Amygdala (tissue), 56 donors: ENCODE data around the gene JAKMIP1.

ENCODE experiments used
- DNase-seq, 56 donors: peaks; one replicate each; lab custom pipeline; 2025; lab: John Stamatoyannopoulos, UW

JAKMIP1 gene

DNA sequence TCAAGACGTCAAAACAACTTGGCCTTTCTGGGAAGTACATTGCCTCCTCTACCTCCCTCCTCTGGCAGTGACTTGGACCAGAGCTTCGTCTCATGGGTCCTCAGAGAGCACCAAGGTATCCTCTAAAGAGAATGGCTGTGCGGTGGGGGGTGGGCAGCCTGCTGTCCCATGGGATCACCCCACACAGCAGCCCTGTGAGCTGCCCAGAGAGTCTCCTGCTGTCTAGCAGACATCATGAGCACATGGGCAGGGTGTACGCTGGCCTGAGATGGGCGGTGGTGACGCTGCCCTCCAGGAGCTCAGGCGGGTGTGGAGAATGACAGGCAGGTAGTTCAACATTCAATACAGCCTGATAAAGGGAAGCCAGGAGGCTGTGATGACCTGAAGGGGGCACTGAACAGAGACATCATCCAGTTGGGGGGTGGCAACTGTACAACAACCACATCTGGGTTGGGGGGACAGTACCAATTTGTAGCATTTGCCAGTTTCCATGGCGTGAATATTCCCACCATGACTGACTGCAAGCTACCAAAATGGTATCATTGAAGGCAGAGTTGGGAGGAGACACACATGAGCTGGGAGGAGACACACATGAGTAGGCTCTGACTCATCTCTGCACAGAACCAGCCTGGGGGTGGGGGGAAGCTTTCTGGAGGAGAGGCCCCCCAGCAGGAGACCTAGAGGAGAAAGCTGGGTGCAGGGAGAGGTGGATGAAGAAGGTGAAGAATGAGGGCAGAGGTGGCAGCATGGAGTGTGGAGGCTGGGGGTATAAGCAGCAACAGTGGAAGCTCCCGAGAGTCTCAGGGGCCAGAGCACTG lies 218.0 kb downstream of the JAKMIP1 start:
- DNase-seq, result no peak

DNA sequence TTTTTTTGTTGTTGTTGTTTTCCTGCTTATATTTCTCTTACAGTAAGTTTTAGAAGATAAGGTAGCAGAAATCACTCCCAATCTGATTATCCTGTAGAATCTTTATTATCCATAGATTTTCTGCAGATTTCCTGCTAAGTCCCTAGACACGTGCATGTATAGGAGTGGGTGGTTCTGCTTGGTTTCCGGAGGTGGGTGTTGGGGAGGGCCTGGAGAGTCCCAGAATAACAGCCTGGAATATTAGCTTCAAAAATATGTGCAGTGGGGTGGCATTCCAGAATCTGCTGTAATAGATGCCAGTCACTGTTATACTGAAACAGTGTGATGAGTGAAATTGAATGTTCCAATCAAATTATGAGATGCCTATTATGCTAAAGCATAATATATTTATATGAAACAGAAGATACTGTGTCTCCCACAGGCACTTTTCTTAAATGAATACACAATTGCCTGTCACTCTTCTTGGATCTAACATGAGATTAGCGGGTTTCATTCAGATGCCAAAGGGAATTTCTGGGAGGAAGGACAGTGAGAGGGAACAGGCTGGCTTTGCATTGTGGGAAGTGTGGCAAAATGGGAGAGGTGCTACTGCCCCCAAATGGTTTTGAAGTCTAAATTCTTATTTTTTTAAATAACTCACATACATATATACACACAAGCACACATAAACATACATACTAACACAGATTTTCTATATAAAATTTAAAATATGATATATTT lies 219.8 kb downstream of the JAKMIP1 start:
- DNase-seq, result peak in 1 of 56 donors; percentile 5

GRCh38 chr4:5979981-5980380 lies 220.4 kb downstream of the JAKMIP1 start:
- peak in 7 of 56 donors; percentile 6 to 29 (median 14) for DNase-seq

GRCh38 chr4:5976921-5977320 lies 223.4 kb downstream of the JAKMIP1 start:
- DNase-seq, result no peak

DNA sequence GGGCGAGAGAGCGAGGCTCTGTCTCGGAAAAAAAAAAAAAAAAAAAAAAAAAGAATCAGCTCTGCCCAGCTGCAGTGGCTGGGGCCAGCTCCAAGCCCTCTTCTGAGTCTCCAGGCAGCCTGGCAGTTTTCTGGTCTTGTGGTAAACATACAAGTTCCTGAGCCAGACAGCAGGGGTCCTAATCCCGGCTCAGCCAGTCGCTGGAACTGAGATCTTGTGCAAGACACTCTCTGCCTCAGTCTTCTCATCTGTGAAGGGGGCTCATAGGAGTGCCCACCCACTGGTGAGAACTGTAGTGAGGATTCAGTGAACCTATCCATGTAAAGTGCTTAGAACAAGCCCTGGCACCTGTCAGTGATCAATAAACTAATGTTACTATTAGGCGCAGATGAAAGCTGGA lies 223.9 kb downstream of the JAKMIP1 start:
- no peak for DNase-seq
